Left lung (tissue), 10 donors: Measurements from ENCODE around the gene KIAA1755. TPM values are rescaled to one million over a fixed set of nuclear protein-coding genes. Genes with fewer than 3 reads are reported as not detected.

Experiments used
- ATAC-seq: fragments of 200-7000 bp; cut with Tn5 transposase; one replicate; pipeline ENCODE4 v1.9.1; 2020; ENCODE audit warnings: moderate library complexity
- DNase-seq, 4 donors: peaks; one replicate each; pipeline ENCODE4 v3.0.0-alpha.2; 2013 to 2020
- H3K27ac ChIP-seq, 2 donors: fragments of 200-600 bp; sonication (generic) in 1 of 2; one replicate each; pipeline versions ENCODE4 v1.5.0 to v1.8.0; 2020 to 2021
- H3K27me3 ChIP-seq, 2 donors: fragments of 200-600 bp; sonication (generic) in 1 of 2; one replicate each; pipeline versions ENCODE4 v1.5.0 to v1.8.0; 2020 to 2021
- H3K36me3 ChIP-seq, 2 donors: fragments of 200-600 bp; sonication (generic) in 1 of 2; one replicate each; pipeline versions ENCODE4 v1.5.0 to v1.8.0; 2020 to 2021
- H3K4me1 ChIP-seq, 2 donors: fragments of 200-600 bp; one replicate each; pipeline ENCODE4 v1.8.0; 2021
- H3K4me3 ChIP-seq, 2 donors: fragments of 200-600 bp; sonication (generic) in 1 of 2; one replicate each; pipeline versions ENCODE4 v1.5.0 to v1.8.0; 2020 to 2021; ENCODE audit warnings: mild to moderate bottlenecking in 1 of 2
- H3K9me3 ChIP-seq, 2 donors: fragments of 200-600 bp; sonication (generic) in 1 of 2; one replicate each; pipeline versions ENCODE4 v1.5.0 to v1.8.0; 2020 to 2021
- CTCF ChIP-seq, 2 donors: fragments of 200-600 bp; sonication (generic) in 1 of 2; IDR thresholded peaks; one replicate each; pipeline versions ENCODE4 v1.5.0 to v1.8.0; 2021; ENCODE audit warnings: antibody characterized with exemption in 2 of 2
- intact Hi-C, 2 donors: fragments of 100-400 bp; cut with DNase I; formaldehyde crosslinking; loops; one replicate each; pipeline versions ENCODE4 v1.11.2 to v1.14.2; 2022
- polyA plus RNA-seq, 6 donors: library from polyadenylated mRNA; unstranded; fragments of 120-200 nt; gene quantifications; one replicate each; pipeline ENCODE4 v1.2.1, GENCODE V29; 2013; ENCODE audit not compliant: insufficient read length in 6 of 6
- total RNA-seq, 2 donors: library from RNA; stranded (reverse); fragmentation: NEBNext Ultra II Directional; extraction: Animal tissue kit (Norgen Biotek cat#: 25700); gene quantifications; one replicate each; pipeline ENCODE4 v1.2.1, GENCODE V29; 2021
- donor health status: DM: no; HTN: yes; CAD: no.
- donor health status: DM: no; HTN: no; CAD: no.

The KIAA1755 gene
- total and polyA plus RNA-seq, 8 donors: 2.6 to 6.4 (median 3.1) TPM

GRCh38 chr20:38219006-38219950 is 41.3 kb downstream of the KIAA1755 start:
- intact Hi-C loops: no loop called here
- no peak overlapping the region for H3K27ac ChIP-seq
- no peaks in the 10 kb centered on the region for H3K36me3 ChIP-seq
- no peak for ATAC-seq
- no peak for TF ChIP-seq CTCF (IDR thresholded peaks at IDR 0.05)
- no peak overlapping the region for H3K4me3 ChIP-seq
- DNase-seq: no peak
- H3K9me3 ChIP-seq: no peaks in the 10 kb centered on the region
- H3K4me1 ChIP-seq: peaks cover 2 to 7% of the 10 kb centered on the region in 2 donors
- no peaks in the 10 kb centered on the region for H3K27me3 ChIP-seq

- intact Hi-C loops: no loop called here
- H3K9me3 ChIP-seq: no peaks in the 10 kb centered on the region
- H3K4me1 ChIP-seq: peaks cover 2 to 7% of the 10 kb centered on the region in 2 donors
- H3K27ac ChIP-seq: no peak overlapping the region
- no peaks in the 10 kb centered on the region for H3K36me3 ChIP-seq
- H3K4me3 ChIP-seq: no peak overlapping the region
- no peak for ATAC-seq
- no peak for TF ChIP-seq CTCF (IDR thresholded peaks at IDR 0.05)
- no peaks in the 10 kb centered on the region for H3K27me3 ChIP-seq
- no peak for DNase-seq
Observed at GRCh38 chr20:38218566-38218885, 42.0 kb downstream of the KIAA1755 start.

- Histone ChIP-seq H3K9me3 (no peaks in the 10 kb centered on the region), H3K36me3 (no peaks in the 10 kb centered on the region), H3K4me3 (no peak overlapping the region), H3K27me3 (no peaks in the 10 kb centered on the region), H3K4me1 (peaks cover 2 to 7% of the 10 kb centered on the region in 2 donors), H3K27ac (no peak overlapping the region)
- DNase-seq (peak in 1 of 4 donors; percentile 39), ATAC-seq (peak; percentile 36)
- TF ChIP-seq CTCF (IDR thresholded peaks at IDR 0.05): no peak
- intact Hi-C loops: no loop called here
Observed at GRCh38 chr20:38217791-38218565, 42.6 kb downstream of the KIAA1755 start.

- intact Hi-C loops: no loop called here
- Histone ChIP-seq H3K27ac (no peak overlapping the region), H3K4me1 (peaks cover 2 to 7% of the 10 kb centered on the region in 2 donors), H3K4me3 (no peak overlapping the region), H3K9me3 (no peaks in the 10 kb centered on the region), H3K27me3 (no peaks in the 10 kb centered on the region), H3K36me3 (no peaks in the 10 kb centered on the region)
- no peak for ATAC-seq
- no peak for TF ChIP-seq CTCF (IDR thresholded peaks at IDR 0.05)
- peak in 1 of 4 donors; percentile 28 for DNase-seq
Observed at GRCh38 chr20:38216746-38217595, 43.6 kb downstream of the KIAA1755 start.
